Natural killer cell (primary cell): Measurements from ENCODE around the gene OR1A1. TPM values are rescaled to one million over a fixed set of nuclear protein-coding genes. Genes with fewer than 3 reads are reported as not detected.
"Not testable (repeated sequence)": the region's sequence is repeated elsewhere in the genome, so short reads cannot be mapped to it uniquely, and the experiment has no call there.

Experiments used
- ATAC-seq, 3 donors: fragments of 150-1000 bp in 2 of 3; fragments of 200-7000 bp in 1 of 3; cut with Tn5 transposase; 1 replicate in 1 of 3; 2 replicates in 2 of 3; pipeline ENCODE4 v1.10.0; 2021; ENCODE audit warnings: mild to moderate bottlenecking in 2 of 3, moderate library complexity in 2 of 3
- DNase-seq, 2 donors: peaks; one replicate each; pipeline versions ENCODE4 v3.0.0 to v3.0.0-alpha.2; 2013 to 2021; ENCODE audit warnings: mixed read lengths in 1 of 2
- H3K27ac ChIP-seq: one replicate; pipeline ENCODE4 v1.5.1; 2013; ENCODE audit warnings: mild to moderate bottlenecking, low read length
- H3K27me3 ChIP-seq: one replicate; pipeline ENCODE4 v1.6.1; 2013; ENCODE audit warnings: low read length; ENCODE audit not compliant: control insufficient read depth, insufficient read depth
- H3K36me3 ChIP-seq: one replicate; pipeline ENCODE4 v1.6.1; 2013; ENCODE audit warnings: low read length; ENCODE audit not compliant: control insufficient read depth, insufficient read depth
- H3K4me1 ChIP-seq: one replicate; pipeline ENCODE4 v1.6.1; 2013; ENCODE audit warnings: low read length; ENCODE audit not compliant: control insufficient read depth, insufficient read depth
- H3K4me3 ChIP-seq: one replicate; pipeline ENCODE4 v1.5.1; 2013; ENCODE audit warnings: low read length
- H3K9me3 ChIP-seq: one replicate; pipeline ENCODE4 v1.6.1; 2013; ENCODE audit warnings: low read length; ENCODE audit not compliant: control insufficient read depth, insufficient read depth
- H3K27ac Mint-ChIP-seq, 2 donors: one replicate each; pipeline ENCODE4 v1.8.0; 2022; ENCODE audit warnings: mild to moderate bottlenecking in 2 of 2, mixed read lengths in 2 of 2, moderate library complexity in 1 of 2
- H3K27me3 Mint-ChIP-seq, 2 donors: one replicate each; pipeline ENCODE4 v1.8.0; 2022; ENCODE audit warnings: low read depth in 2 of 2, mixed read lengths in 2 of 2
- H3K36me3 Mint-ChIP-seq: one replicate; pipeline ENCODE4 v1.8.0; 2022; ENCODE audit warnings: mixed read lengths
- H3K4me1 Mint-ChIP-seq, 2 donors: one replicate each; pipeline ENCODE4 v1.8.0; 2022; ENCODE audit warnings: mixed read lengths in 2 of 2
- H3K4me3 Mint-ChIP-seq: one replicate; pipeline ENCODE4 v1.8.0; 2022; ENCODE audit warnings: mild to moderate bottlenecking, moderate library complexity, mixed read lengths
- H3K9me3 Mint-ChIP-seq, 2 donors: one replicate each; pipeline ENCODE4 v1.8.0; 2022; ENCODE audit warnings: mixed read lengths in 2 of 2
- WGBS: methylation state at CpG from one replicate; pipeline ENCODE4 v1.1.7; 2013; ENCODE audit warnings: missing lambda C conversion rate; ENCODE audit not compliant: insufficient coverage; 5-methylcytosine and 5-hydroxymethylcytosine counted together
- intact Hi-C: fragments of 100-400 bp; cut with micrococcal nuclease; formaldehyde crosslinking; loops from one replicate; pipeline ENCODE4 v1.14.2; 2022
- total RNA-seq, 4 donors: library from RNA; stranded (reverse); fragments of 120-200 nt in 1 of 4; gene quantifications; one replicate each; pipeline versions ENCODE4 v1.2.3 to v1.2.4, GENCODE V29; 2013 to 2022
- TF ChIP-seq, protein P1 (sequence below): fragments of 200-600 bp; IDR thresholded peaks from one replicate; pipeline ENCODE4 v1.8.0; 2022; ENCODE audit warnings: antibody characterized with exemption

OR1A1 gene
- total RNA-seq, 3 donors from 2014 or later (not counting 1 experiment from before 2014, with no cell fraction given) = not detected

GRCh38 chr17:3221850-3222249 lies 14.4 kb downstream of the OR1A1 start:
- H3K4me1 Mint-ChIP-seq = peaks cover 9 to 21% of the 10 kb centered on the region in 2 donors

GRCh38 chr17:3222505-3222904 lies 15.0 kb downstream of the OR1A1 start:
- Histone ChIP-seq H3K36me3 (no peaks in the 10 kb centered on the region), H3K27me3 (no peaks in the 10 kb centered on the region), H3K27ac (no peak overlapping the region), H3K4me1 (no peaks in the 10 kb centered on the region), H3K4me3 (no peak overlapping the region), H3K9me3 (no peaks in the 10 kb centered on the region)
- peaks cover 9 to 21% of the 10 kb centered on the region in 2 donors for H3K4me1 Mint-ChIP-seq
- peak overlapping the region; percentile 78 for H3K4me3 Mint-ChIP-seq
- peak in 1 of 3 donors; percentile 58 for ATAC-seq
- intact Hi-C loops = no loop called here
- 52% methylated on average over 2 of the region's 2 CpGs for WGBS
- TF ChIP-seq, protein P1, sequence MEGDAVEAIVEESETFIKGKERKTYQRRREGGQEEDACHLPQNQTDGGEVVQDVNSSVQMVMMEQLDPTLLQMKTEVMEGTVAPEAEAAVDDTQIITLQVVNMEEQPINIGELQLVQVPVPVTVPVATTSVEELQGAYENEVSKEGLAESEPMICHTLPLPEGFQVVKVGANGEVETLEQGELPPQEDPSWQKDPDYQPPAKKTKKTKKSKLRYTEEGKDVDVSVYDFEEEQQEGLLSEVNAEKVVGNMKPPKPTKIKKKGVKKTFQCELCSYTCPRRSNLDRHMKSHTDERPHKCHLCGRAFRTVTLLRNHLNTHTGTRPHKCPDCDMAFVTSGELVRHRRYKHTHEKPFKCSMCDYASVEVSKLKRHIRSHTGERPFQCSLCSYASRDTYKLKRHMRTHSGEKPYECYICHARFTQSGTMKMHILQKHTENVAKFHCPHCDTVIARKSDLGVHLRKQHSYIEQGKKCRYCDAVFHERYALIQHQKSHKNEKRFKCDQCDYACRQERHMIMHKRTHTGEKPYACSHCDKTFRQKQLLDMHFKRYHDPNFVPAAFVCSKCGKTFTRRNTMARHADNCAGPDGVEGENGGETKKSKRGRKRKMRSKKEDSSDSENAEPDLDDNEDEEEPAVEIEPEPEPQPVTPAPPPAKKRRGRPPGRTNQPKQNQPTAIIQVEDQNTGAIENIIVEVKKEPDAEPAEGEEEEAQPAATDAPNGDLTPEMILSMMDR = no peak
- peaks cover 6% of the 10 kb centered on the region for H3K36me3 Mint-ChIP-seq
- peaks cover 0 to 3% of the 10 kb centered on the region in 2 donors for H3K9me3 Mint-ChIP-seq
- peak overlapping the region; percentile 35 to 70 for H3K27ac Mint-ChIP-seq
- H3K27me3 Mint-ChIP-seq = peaks cover 0 to 8% of the 10 kb centered on the region in 2 donors
- DNase-seq = peak in 1 of 2 donors; percentile 22

More at GRCh38 chr17:3221850-3222249, 14.4 kb downstream of the OR1A1 start:
- Mint-ChIP-seq H3K36me3 (peaks cover 6% of the 10 kb centered on the region), H3K4me3 (peak overlapping the region; percentile 78), H3K9me3 (peaks cover 0 to 3% of the 10 kb centered on the region in 2 donors), H3K27me3 (peaks cover 0 to 8% of the 10 kb centered on the region in 2 donors), H3K27ac (peak overlapping the region in 1 of 2 donors; percentile 70)
- no peaks in the 10 kb centered on the region for H3K4me1 ChIP-seq
- TF ChIP-seq, protein P1 = no peak
- DNase-seq (no peak), ATAC-seq (no peak)
- H3K9me3 ChIP-seq = no peaks in the 10 kb centered on the region
- intact Hi-C loops = no loop called here
- WGBS = no CpG with 5 or more reads among the region's 2 CpGs
- no peaks in the 10 kb centered on the region for H3K27me3 ChIP-seq
- H3K4me3 ChIP-seq = no peak overlapping the region
- no peaks in the 10 kb centered on the region for H3K36me3 ChIP-seq
- no peak overlapping the region for H3K27ac ChIP-seq

DNA sequence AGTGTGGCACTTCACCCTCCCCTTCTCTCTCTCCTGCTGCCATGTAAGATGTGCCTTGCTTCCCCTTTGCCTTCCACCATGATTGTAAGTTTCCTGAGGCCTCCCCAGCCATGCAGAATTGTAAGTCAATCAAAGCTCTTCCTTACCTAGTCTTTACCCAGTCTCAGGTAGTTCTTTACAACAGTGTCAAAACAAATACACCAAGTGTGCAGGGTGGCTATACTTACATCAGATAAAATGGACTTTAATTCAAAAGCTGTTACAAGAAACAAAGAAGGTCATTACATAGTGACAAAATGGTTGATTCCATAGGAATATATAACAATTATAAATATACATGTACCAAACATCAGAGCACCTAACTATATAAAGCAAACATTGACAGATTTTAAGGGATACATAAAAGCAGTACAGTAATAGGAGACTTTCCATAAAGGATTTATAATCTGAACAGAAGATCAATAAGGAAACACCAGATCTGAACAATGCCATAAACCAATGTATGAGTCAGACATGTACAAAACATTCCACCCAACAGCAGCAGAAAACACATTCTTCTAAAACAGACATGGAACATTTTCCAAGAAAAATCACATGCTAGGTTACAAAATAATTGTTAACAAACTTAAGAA lies 17.4 kb downstream of the OR1A1 start:
- intact Hi-C loops, H3K27ac ChIP-seq, H3K36me3 Mint-ChIP-seq, H3K27me3 Mint-ChIP-seq, H3K36me3 ChIP-seq, H3K9me3 ChIP-seq, H3K27me3 ChIP-seq, ATAC-seq, H3K9me3 Mint-ChIP-seq, H3K4me1 ChIP-seq, DNase-seq, H3K27ac Mint-ChIP-seq, H3K4me3 Mint-ChIP-seq, H3K4me3 ChIP-seq: not testable (repeated sequence)
- peaks cover 9 to 21% of the 10 kb centered on the region in 2 donors for H3K4me1 Mint-ChIP-seq

DNA sequence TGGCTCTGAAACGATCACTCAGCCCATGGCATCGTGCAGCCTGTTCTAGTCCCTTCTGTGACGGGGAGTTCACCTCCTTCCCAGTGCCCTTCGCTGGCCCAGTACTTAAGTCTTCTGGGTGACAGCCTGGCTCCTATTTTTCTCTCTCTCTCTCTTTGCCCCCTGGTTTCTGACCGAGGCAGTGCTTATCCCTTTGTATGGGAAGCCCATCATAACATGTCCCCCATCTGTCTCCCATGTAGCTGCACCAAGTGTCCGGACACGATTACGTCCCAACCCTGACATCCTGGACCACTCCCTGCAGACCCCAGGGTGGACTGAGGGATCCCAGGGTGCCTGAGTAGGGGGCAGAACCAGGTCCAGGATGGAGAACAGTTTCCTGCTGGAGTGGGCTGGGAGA lies 24.8 kb downstream of the OR1A1 start:
- DNase-seq, H3K36me3 ChIP-seq, H3K9me3 ChIP-seq, H3K4me1 ChIP-seq, H3K27me3 Mint-ChIP-seq, H3K27me3 ChIP-seq, H3K27ac ChIP-seq, H3K27ac Mint-ChIP-seq, ATAC-seq, H3K9me3 Mint-ChIP-seq, H3K36me3 Mint-ChIP-seq, H3K4me3 ChIP-seq, intact Hi-C loops, H3K4me3 Mint-ChIP-seq, H3K4me1 Mint-ChIP-seq: not testable (repeated sequence)
- 91% methylated on average over 8 of the region's 8 CpGs for WGBS

DNA sequence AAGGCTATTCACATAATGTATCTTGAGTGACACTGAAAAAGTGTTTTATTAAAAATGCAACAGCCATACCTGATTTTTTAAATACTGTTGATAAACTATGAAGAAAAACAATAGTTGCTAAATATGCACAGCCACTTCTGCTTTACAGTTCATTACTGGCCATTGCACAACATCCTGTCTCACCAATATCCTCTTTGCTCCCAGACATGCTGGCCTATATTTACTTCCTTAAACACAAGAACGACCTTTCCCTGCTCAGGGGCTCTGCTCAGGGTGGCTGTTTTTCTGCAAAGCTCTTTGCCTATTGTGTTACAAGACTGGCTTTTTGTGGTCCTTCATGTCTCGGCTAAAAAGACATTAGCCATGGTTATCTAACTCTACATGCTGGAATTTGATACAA lies 31.2 kb downstream of the OR1A1 start:
- DNase-seq (peak in 1 of 2 donors; percentile 10), ATAC-seq (peak; percentile 68 to 87 (median 80))
- intact Hi-C loops, H3K36me3 Mint-ChIP-seq, H3K4me3 ChIP-seq, H3K4me1 Mint-ChIP-seq, H3K4me3 Mint-ChIP-seq, H3K9me3 Mint-ChIP-seq, H3K4me1 ChIP-seq, H3K9me3 ChIP-seq, H3K27ac ChIP-seq, H3K36me3 ChIP-seq, H3K27me3 Mint-ChIP-seq, H3K27ac Mint-ChIP-seq, H3K27me3 ChIP-seq: not testable (repeated sequence)
- WGBS = 0% methylated on average over 1 of the region's 2 CpGs

DNA sequence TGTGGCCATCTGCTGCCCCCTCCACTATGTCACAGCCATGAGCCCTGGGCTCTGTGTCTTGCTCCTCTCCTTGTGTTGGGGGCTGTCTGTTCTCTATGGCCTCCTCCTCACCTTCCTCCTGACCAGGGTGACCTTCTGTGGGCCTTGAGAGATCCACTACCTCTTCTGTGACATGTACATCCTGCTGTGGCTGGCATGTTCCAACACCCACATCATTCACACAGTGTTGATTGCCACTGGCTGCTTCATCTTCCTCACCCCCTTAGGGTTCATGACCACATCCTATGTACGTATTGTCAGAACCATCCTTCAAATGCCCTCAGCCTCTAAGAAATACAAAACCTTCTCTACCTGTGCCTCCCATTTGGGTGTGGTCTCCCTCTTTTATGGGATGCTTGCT lies 33.6 kb downstream of the OR1A1 start:
- intact Hi-C loops, H3K9me3 ChIP-seq, H3K27me3 ChIP-seq, H3K27ac ChIP-seq, H3K4me1 Mint-ChIP-seq, DNase-seq, H3K4me1 ChIP-seq, H3K36me3 Mint-ChIP-seq, H3K4me3 ChIP-seq, H3K9me3 Mint-ChIP-seq, H3K27me3 Mint-ChIP-seq, H3K36me3 ChIP-seq: not testable (repeated sequence)
- WGBS = no CpG with 5 or more reads among the region's 1 CpG
- peak; percentile 42 to 88 (median 79) for ATAC-seq
- peak overlapping the region; percentile 49 for H3K4me3 Mint-ChIP-seq
- peak overlapping the region in 1 of 2 donors; percentile 71 for H3K27ac Mint-ChIP-seq

GRCh38 chr17:3244841-3245240 lies 37.4 kb downstream of the OR1A1 start:
- H3K9me3 Mint-ChIP-seq, H3K4me3 Mint-ChIP-seq, DNase-seq, H3K4me1 ChIP-seq, H3K9me3 ChIP-seq, H3K4me3 ChIP-seq, H3K27me3 Mint-ChIP-seq, H3K27me3 ChIP-seq, H3K36me3 Mint-ChIP-seq, intact Hi-C loops, H3K36me3 ChIP-seq, H3K27ac ChIP-seq, ATAC-seq, H3K4me1 Mint-ChIP-seq, H3K27ac Mint-ChIP-seq: not testable (repeated sequence)
- WGBS = no CpG with 5 or more reads among the region's 1 CpG
